Measurements from ENCODE around the gene RBM20. TPM values are rescaled to one million over a fixed set of nuclear protein-coding genes. Genes with fewer than 3 reads are reported as not detected.

The RBM20 gene
- total and polyA plus RNA-seq, 10 of the 15 experiments (the other 5 are each of a cell fraction or from before 2014, with no cell fraction given): 0.04 to 0.26 (median 0.15) TPM

GRCh38 chr10:110671788-110672579 is 27.8 kb downstream of the RBM20 start (continued):
- TF ChIP-seq RELB (IDR thresholded peaks at IDR 0.05; ENCODE audit: low read depth): peak; percentile 35; the same call in 1 of the 2 replicates
- TF ChIP-seq IRF4 (IDR thresholded peaks at IDR 0.05; ENCODE audit: low read depth, low read length): no peak
- no peak for TF ChIP-seq BCL11A (IDR thresholded peaks at IDR 0.05; ENCODE audit: low read depth, low read length)
- TF ChIP-seq ZNF384 (IDR thresholded peaks at IDR 0.05; ENCODE audit: borderline replicate concordance, low read depth, low read length): no peak
- 0 out of 2 replicates have a peak, but pooled peaks have one; percentile 35 for TF ChIP-seq MAX (IDR thresholded peaks at IDR 0.05; ENCODE audit: low read depth, low read length)
- peak; percentile 19 for TF ChIP-seq RELA (IDR thresholded peaks at IDR 0.05; ENCODE audit: borderline replicate concordance, partially characterized antibody)
- TF ChIP-seq POU2F2 (IDR thresholded peaks at IDR 0.05; ENCODE audit: borderline replicate concordance, low read depth, low read length): no peak
- peak; percentile 58 for TF ChIP-seq HDAC6 (IDR thresholded peaks at IDR 0.05; ENCODE audit: unreplicated experiment)
- no peak for TF ChIP-seq BCLAF1 (IDR thresholded peaks at IDR 0.05)
- peak; percentile 44 for TF ChIP-seq PKNOX1 (IDR thresholded peaks at IDR 0.05)
- peak; percentile 99 for TF ChIP-seq ZSCAN29 (IDR thresholded peaks at IDR 0.05)
- TF ChIP-seq SMARCA5 (IDR thresholded peaks at IDR 0.05): peak; percentile 98
- TF ChIP-seq PBX3 (IDR thresholded peaks at IDR 0.05; ENCODE audit: insufficient replicate concordance, low read depth, low read length): no peak
- TF ChIP-seq FOXK2 (IDR thresholded peaks at IDR 0.05): no peak
- TF ChIP-seq CTCF (IDR thresholded peaks at IDR 0.05 in 2 of 3, conservative IDR thresholded peaks at IDR 0.05 in 1 of 3; ENCODE audit: control insufficient read depth in 2 of 3, extremely low read depth in 1 of 3, insufficient read depth in 1 of 3, low read depth in 3 of 3, low read length in 3 of 3): peak; percentile 99 to 100 (median 99)

All from GM12878 (cell line).